Heart left ventricle (tissue), 13 donors: ENCODE measurements around the gene MRPL55.

Experiments used
- POLR2A ChIP-seq, 2 donors: fragments of 450-650 bp; IDR thresholded peaks; one replicate each; pipeline ENCODE4 v1.6.1; 2017; ENCODE audit warnings: antibody characterized with exemption in 2 of 2, mild to moderate bottlenecking in 2 of 2, moderate library complexity in 2 of 2
- TF ChIP-seq, protein P1 (sequence below), 12 donors: fragments of 200-600 bp; sonication (generic) in 4 of 12; IDR thresholded peaks; one replicate each; pipeline versions ENCODE4 v1.5.0 to v1.8.0; 2018 to 2022; ENCODE audit warnings: antibody characterized with exemption in 12 of 12, mild to moderate bottlenecking in 5 of 12
- donor health status: ischemic (EF 13 %, LVEDD 7.1; RV severe dilation, severe dysfunction).
- donor health status: DM: no; HTN: yes; CAD: no.
- donor health status: DM: no; HTN: no; CAD: no.
- donor health status: ischemic (EF 25% LVEDD 6.9; RV normal size, moderate dysfunction).
- donor health status: ischemic (EF 25% LVEDD 5.7; RV mildly dilated, moderate dysfunction).
- donor health status: ischemic (EF 35%, LVEDD 5.7; RV mildly dilated, moderate dysfunction).
- donor health status: nonischemic (EF 11% LVEDD 7.7; RV severe dilation, severe dysfunction).
- donor health status: DM: yes; HTN: yes; CAD: no.
- donor health status: PGD.
- donor health status: ischemic (EF 29% LVEDD 5.4; RV normal size, mild dysfunction).
- donor health status: nonischemic (EF 23%, LVEDD 6.1; RV moderate dilation, normal function).

DNA sequence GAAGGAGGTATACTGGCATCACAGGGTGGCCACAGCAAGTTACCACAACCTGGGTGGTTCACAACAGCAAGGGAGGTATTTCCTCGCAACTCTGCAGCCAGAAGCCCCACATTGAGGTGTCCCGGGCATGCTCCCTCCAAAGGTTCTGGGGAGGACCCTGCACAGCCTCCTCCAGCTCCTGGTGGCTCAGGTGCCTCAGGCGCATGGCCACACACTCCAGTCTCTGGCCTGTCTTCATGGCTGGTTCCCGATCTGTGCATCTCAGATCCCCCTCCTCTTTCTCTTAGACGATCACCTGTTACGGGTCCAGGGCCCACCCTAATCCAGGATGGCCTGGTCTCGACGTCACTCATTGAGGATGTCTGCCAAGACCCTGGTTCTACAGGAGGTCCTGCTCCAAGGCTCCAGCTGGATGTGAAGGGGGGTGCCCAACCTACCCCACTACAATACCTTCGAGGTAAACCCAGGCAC, 33.3 kb downstream of the MRPL55 start:
- TF ChIP-seq POLR2A (IDR thresholded peaks at IDR 0.05): no peak
- TF ChIP-seq, protein P1, sequence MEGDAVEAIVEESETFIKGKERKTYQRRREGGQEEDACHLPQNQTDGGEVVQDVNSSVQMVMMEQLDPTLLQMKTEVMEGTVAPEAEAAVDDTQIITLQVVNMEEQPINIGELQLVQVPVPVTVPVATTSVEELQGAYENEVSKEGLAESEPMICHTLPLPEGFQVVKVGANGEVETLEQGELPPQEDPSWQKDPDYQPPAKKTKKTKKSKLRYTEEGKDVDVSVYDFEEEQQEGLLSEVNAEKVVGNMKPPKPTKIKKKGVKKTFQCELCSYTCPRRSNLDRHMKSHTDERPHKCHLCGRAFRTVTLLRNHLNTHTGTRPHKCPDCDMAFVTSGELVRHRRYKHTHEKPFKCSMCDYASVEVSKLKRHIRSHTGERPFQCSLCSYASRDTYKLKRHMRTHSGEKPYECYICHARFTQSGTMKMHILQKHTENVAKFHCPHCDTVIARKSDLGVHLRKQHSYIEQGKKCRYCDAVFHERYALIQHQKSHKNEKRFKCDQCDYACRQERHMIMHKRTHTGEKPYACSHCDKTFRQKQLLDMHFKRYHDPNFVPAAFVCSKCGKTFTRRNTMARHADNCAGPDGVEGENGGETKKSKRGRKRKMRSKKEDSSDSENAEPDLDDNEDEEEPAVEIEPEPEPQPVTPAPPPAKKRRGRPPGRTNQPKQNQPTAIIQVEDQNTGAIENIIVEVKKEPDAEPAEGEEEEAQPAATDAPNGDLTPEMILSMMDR (IDR thresholded peaks at IDR 0.05): no peak
